H1 (cell line): ENCODE data around the gene CBLC. TPM values are rescaled to one million over a fixed set of nuclear protein-coding genes. Genes with fewer than 3 reads are reported as not detected.

Experiments
- SIN3A ChIP-seq, 2 experiments: IDR thresholded peaks in 1 of 2; conservative IDR thresholded peaks in 1 of 2; 2 replicates each; pipeline ENCODE4 v1.6.1; 2011 to 2012; ENCODE audit warnings: low read length in 2 of 2, improper control_type of control experiment in 1 of 2, low read depth in 1 of 2, mild to moderate bottlenecking in 1 of 2
- polyA plus RNA-seq, 7 experiments: library from polyadenylated mRNA; depleted of rRNA in 3 of 7; stranded (reverse) in 5 of 7; unstranded in 2 of 7; fragments of >200 nt in 5 of 7; fragments of 200-250 nt in 2 of 7; gene quantifications; 1 replicate in 5 of 7; 2 replicates in 1 of 7; 4 replicates in 1 of 7; pipeline versions ENCODE4 v1.2.1 to v1.2.3, GENCODE V29; 2011 to 2013; ENCODE audit warnings: missing spikeins in 2 of 7, mixed read lengths in 2 of 7
- total RNA-seq: library from RNA; stranded (reverse); fragmentation: NEBNext Ultra II Directional; extraction: Animal tissue kit (Norgen Biotek cat#: 25700); gene quantifications from 2 replicates; pipeline ENCODE4 v1.2.1, GENCODE V29; 2021
- TF ChIP-seq, protein P1 (sequence below): IDR thresholded peaks from 2 replicates; pipeline ENCODE4 v1.6.1; 2012; ENCODE audit warnings: inconsistent platforms

Gene CBLC
- total and polyA plus RNA-seq, 2 of the 8 experiments (the other 6 are each of a cell fraction or from before 2014, with no cell fraction given): 17.4 to 35.7 TPM

DNA sequence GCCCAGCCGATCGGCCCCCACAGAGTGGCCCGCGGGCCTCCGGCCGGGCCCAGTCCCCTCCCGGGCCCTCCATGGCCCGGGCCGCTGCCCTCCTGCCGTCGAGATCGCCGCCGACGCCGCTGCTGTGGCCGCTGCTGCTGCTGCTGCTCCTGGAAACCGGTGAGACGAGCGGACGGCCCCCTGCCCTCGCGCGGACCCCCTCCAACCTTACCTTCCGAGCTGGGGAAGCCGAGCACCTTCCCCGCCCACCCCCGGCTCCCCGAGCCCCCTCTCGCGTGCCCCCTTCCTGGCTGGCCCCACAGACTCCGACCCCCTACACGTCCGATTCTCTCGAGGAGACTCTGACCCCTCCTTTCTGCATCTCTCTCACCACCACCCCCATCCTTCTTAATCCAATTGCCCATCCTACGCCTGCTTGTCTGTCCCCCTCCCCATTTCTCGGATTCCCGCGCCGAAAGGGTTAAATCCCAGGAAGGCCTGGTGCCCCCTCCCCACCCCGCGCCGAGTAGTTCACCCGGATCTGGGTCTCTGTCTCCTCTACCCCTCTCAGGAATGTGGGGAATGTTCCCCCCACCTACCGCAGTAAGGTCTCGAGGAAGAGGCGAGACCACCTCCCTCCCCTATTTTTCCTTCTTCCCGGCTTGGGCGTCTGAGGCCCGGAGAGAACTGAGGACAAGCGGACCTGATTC, 68.9 kb downstream of the CBLC start (continued):
- TF ChIP-seq SIN3A (conservative IDR thresholded peaks at IDR 0.05 in 1 of 2, IDR thresholded peaks at IDR 0.05 in 1 of 2; ENCODE audit: low read depth in 1 of 2, low read length in 2 of 2): peak; percentile 77 to 79; a peak in 2 of 4 replicates
- TF ChIP-seq, protein P1, sequence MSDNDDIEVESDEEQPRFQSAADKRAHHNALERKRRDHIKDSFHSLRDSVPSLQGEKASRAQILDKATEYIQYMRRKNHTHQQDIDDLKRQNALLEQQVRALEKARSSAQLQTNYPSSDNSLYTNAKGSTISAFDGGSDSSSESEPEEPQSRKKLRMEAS: 0 out of 2 replicates have a peak, but pooled peaks have one; percentile 19
